Chondrocyte (in vitro differentiated cells): ENCODE measurements around the gene ERCC2. TPM values are rescaled to one million over a fixed set of nuclear protein-coding genes. Genes with fewer than 3 reads are reported as not detected.

Experiments used
- DNase-seq: peaks from one replicate; pipeline ENCODE4 v3.0.0; 2021; ENCODE audit warnings: mixed read lengths, low spot score
- H3K27ac Mint-ChIP-seq: one replicate; pipeline ENCODE4 v1.8.0; 2021; ENCODE audit warnings: mild to moderate bottlenecking, moderate library complexity, mixed read lengths; ENCODE audit not compliant: unreplicated experiment
- H3K27me3 Mint-ChIP-seq: 2 replicates; pipeline ENCODE4 v1.8.0; 2021; ENCODE audit warnings: low read depth, mixed read lengths
- H3K36me3 Mint-ChIP-seq: 2 replicates; pipeline ENCODE4 v1.8.0; 2021; ENCODE audit warnings: low read depth, mixed read lengths
- H3K4me1 Mint-ChIP-seq: 2 replicates; pipeline ENCODE4 v1.8.0; 2021; ENCODE audit warnings: low read depth, mild to moderate bottlenecking, mixed read lengths
- H3K4me3 Mint-ChIP-seq: one replicate; pipeline ENCODE4 v1.8.0; 2021; ENCODE audit warnings: mild to moderate bottlenecking, moderate library complexity, mixed read lengths; ENCODE audit not compliant: unreplicated experiment
- H3K9me3 Mint-ChIP-seq: 2 replicates; pipeline ENCODE4 v1.8.0; 2021; ENCODE audit warnings: low read depth, mixed read lengths
- total RNA-seq: library from RNA; stranded (reverse); gene quantifications from 3 replicates; pipeline ENCODE4 v1.2.1, GENCODE V29; 2021
- TF ChIP-seq, protein P1 (sequence below): fragments of 200-600 bp; sonication (generic); IDR thresholded peaks from 2 replicates; pipeline ENCODE4 v1.5.0; 2021; ENCODE audit warnings: antibody characterized with exemption, mild to moderate bottlenecking, moderate library complexity

The ERCC2 gene
- total RNA-seq, 1 donor from 2014 or later = 29.6 TPM

DNA sequence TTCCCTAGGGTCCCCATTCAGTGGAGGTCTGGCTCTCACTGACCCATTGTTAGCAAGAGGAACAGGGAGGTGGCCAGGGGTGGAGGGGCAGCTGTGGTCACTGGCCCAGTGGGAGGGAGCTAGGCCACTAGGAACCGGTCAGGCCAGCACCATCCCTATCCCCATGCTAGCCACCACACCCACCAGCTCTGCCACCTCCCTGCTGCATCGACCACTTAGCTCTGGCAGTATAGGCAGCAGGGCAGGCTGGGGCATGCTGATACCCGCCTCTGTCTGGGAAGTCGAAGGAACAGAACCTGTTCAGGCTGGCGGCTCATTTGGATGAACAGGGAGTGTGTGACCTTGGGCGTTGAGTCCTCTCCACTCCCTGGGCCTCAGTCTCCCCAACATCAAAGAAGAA is 29.8 kb upstream of the ERCC2 start:
- Mint-ChIP-seq H3K36me3 (peaks cover 7% of the 10 kb centered on the region), H3K4me3 (no peak overlapping the region), H3K9me3 (no peaks in the 10 kb centered on the region), H3K27ac (no peak overlapping the region), H3K27me3 (no peaks in the 10 kb centered on the region), H3K4me1 (peaks cover 37% of the 10 kb centered on the region)
- TF ChIP-seq, protein P1, sequence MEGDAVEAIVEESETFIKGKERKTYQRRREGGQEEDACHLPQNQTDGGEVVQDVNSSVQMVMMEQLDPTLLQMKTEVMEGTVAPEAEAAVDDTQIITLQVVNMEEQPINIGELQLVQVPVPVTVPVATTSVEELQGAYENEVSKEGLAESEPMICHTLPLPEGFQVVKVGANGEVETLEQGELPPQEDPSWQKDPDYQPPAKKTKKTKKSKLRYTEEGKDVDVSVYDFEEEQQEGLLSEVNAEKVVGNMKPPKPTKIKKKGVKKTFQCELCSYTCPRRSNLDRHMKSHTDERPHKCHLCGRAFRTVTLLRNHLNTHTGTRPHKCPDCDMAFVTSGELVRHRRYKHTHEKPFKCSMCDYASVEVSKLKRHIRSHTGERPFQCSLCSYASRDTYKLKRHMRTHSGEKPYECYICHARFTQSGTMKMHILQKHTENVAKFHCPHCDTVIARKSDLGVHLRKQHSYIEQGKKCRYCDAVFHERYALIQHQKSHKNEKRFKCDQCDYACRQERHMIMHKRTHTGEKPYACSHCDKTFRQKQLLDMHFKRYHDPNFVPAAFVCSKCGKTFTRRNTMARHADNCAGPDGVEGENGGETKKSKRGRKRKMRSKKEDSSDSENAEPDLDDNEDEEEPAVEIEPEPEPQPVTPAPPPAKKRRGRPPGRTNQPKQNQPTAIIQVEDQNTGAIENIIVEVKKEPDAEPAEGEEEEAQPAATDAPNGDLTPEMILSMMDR = no peak
- DNase-seq = no peak

DNA sequence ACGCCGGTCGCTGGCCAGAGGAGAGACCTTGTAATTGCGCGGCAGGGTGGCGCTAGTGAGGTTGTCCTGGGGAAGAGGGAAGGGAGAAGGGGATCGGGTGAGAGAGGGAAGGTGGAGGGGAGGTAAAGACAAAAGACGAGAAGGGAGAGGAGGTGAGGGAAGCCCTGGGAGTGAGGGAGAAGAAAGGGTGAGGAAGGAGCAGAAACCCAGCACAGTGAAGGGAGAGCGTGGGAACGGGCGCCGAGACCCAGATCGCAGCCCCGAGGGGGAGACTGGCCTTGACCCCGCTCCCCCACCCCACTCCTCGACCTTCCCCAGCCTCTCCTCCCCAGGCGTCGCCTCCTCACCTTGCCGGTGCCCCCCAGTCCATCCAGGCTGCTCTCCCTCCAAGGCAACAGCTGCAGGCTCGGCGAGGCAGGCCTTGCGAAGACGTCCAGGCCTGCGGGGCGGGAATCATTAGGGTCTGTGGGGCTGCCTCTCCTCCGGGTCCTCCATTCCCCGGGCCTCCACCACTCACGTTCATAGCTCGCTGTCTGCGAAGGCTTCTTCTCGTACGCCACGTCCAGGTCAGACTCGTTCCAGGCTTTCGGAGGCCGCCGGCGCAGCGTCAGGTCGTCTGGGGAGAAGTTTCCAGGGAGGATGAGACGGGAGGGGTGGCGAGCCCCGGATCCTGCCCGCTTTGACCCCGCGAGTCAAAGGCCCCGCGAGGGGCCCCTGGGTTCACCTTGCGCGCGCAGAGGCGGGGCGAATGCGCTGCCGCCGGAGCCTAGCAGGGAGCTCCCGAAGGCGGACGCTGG is 25.6 kb upstream of the ERCC2 start:
- TF ChIP-seq, protein P1 = no peak
- no peak overlapping the region for H3K27ac Mint-ChIP-seq
- H3K36me3 Mint-ChIP-seq = peaks cover 13% of the 10 kb centered on the region
- DNase-seq = no peak
- H3K4me1 Mint-ChIP-seq = peaks cover 11% of the 10 kb centered on the region
- no peaks in the 10 kb centered on the region for H3K27me3 Mint-ChIP-seq
- H3K4me3 Mint-ChIP-seq = no peak overlapping the region
- H3K9me3 Mint-ChIP-seq = no peaks in the 10 kb centered on the region

DNA sequence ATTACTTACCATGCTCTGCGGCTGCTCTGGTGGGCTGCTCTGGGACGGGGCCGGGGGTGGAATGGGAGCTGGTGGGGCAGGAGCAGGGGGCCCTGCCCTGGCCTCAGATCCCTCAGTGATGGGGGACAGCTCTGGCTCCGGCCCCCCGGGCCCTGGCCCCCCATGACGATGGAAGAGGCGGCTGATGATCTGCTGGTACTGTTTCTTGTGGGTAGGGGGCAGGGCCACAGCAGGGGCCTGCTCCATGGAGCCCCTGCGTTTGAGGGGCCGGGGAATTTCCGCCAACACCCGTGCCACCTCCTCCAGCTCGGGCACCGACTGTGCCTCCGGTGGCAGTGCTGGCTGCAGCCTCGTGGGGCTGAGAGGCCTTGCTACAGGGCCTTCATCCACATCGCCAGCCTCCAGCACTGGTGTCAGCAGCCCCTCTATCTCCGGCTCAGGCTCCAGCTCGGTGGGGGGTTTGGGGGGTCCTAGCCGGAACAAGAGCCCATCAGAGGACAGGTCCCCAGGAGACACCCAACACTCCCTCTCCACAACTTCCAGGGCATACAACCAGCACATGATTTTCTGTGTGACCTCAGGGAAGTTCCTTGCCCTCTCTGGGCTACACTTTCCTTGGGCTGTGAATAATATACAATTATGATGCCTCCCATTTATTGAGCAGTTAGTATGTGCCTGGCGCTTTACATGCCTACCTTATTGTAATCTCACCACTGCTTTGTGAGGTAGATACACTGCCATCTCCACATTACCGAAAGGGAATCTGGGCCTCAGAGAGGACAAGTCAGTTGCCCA is 21.7 kb upstream of the ERCC2 start:
- Mint-ChIP-seq H3K4me3 (no peak overlapping the region), H3K36me3 (peaks cover 13% of the 10 kb centered on the region), H3K27ac (no peak overlapping the region), H3K4me1 (no peaks in the 10 kb centered on the region), H3K9me3 (no peaks in the 10 kb centered on the region), H3K27me3 (no peaks in the 10 kb centered on the region)
- TF ChIP-seq, protein P1 = no peak
- no peak for DNase-seq

DNA sequence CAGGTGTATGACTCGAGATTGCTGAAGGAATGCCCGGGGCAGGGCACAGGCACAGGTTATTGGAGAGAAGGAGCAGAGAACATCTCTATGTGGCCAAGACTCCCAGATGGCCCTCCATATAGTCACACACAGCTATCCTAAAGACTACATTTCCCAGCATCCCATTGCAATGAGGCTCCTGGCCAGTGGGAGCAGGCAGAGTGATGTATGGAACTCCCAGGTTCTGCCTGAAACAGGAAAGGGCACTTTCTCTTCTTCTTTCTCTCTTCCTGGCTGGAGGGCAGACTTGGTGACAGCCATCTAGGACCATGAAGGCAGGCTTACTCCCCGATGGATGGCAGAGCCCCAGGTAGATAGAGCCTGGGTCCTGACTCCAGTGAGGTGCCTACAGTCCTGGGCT is 21.0 kb upstream of the ERCC2 start:
- Mint-ChIP-seq H3K36me3 (peaks cover 12% of the 10 kb centered on the region), H3K27me3 (no peaks in the 10 kb centered on the region), H3K27ac (no peak overlapping the region), H3K9me3 (no peaks in the 10 kb centered on the region), H3K4me3 (no peak overlapping the region), H3K4me1 (no peaks in the 10 kb centered on the region)
- TF ChIP-seq, protein P1 = no peak
- DNase-seq = no peak

DNA sequence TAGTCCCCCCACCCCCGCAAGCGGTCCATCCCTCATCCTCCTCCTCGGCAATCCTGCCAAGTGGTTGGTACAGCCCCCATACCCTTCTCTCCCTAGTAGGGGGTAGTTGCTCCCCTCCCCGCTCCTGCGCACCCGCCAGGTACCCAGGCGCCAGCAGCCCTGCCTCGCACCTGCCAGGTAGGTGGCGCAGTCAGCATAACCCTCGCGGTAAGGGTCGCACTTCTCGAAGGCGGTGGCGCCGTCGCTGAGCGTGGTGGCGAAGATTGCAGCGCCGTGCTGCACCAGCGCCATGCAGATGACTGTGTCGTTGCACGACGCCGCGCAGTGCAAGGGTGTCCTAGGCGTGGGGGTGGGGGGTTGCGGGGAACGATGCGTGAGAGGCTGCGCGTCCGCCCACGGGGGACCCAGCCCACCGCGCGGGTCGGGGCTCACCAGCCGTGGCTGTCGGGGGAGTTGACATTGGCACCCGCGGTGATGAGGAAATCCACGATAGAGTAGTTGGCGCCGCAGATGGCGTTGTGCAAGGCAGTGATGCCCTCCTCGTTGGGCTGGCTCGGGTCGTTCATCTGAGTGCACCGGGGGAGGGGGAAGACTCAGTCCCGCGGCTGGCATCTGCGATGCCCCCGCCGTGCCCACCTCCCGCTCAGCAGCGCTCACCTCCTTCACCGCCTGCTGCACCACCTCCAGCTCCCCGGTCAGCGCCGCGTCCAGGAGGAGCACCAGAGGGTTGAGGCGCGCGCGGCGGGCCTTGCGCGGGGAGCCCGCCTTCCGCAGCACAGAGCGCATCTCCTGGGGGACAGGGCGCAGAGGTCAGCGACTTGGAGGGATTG is 15.2 kb upstream of the ERCC2 start:
- TF ChIP-seq, protein P1 = no peak
- Mint-ChIP-seq H3K27ac (no peak overlapping the region), H3K4me3 (no peak overlapping the region), H3K9me3 (no peaks in the 10 kb centered on the region), H3K4me1 (no peaks in the 10 kb centered on the region), H3K27me3 (no peaks in the 10 kb centered on the region), H3K36me3 (peaks cover 9% of the 10 kb centered on the region)
- DNase-seq = no peak
